ENCODE measurements around the gene CNEP1R1. TPM values are rescaled to one million over a fixed set of nuclear protein-coding genes. Genes with fewer than 3 reads are reported as not detected.
A peak's percentile ranks its signal among the peaks of the same experiment; 100 is the strongest.

Gene CNEP1R1
- polyA plus RNA-seq, 2 of the 4 experiments (the other 2 are of a cell fraction), result 20.7 to 32.0 TPM

GRCh38 chr16:49995720-49996119 lies 29.3 kb upstream of the CNEP1R1 start:
- POLR2A ChIA-PET, result no interaction called here
- Histone ChIP-seq H3K4me3 (no peak overlapping the region), H3K9me3 (no peaks in the 10 kb centered on the region), H3K4me1 (no peaks in the 10 kb centered on the region), H3K27ac (no peak overlapping the region), H3K4me2 (no peak overlapping the region)
- ATAC-seq (peak in 1 of 2 experiments; percentile 51; a peak in 2 of 6 replicates), DNase-seq (ENCODE audit: low read depth in 1 of 2, low spot score in 1 of 2) (no peak), FAIRE-seq (no peak)
- 0% methylated on average over 1 of the region's 1 CpG for WGBS (ENCODE audit: missing lambda C conversion rate)
- TF ChIP-seq, protein P1, sequence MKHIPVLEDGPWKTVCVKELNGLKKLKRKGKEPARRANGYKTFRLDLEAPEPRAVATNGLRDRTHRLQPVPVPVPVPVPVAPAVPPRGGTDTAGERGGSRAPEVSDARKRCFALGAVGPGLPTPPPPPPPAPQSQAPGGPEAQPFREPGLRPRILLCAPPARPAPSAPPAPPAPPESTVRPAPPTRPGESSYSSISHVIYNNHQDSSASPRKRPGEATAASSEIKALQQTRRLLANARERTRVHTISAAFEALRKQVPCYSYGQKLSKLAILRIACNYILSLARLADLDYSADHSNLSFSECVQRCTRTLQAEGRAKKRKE (CRISPR knock-in tag; IDR thresholded peaks at IDR 0.05; ENCODE audit: low read depth), result no peak
- no peak for TF ChIP-seq CTCF (IDR thresholded peaks at IDR 0.05)
- TF ChIP-seq ZC3H11A (IDR thresholded peaks at IDR 0.05), result no peak
- no peak for TF ChIP-seq JUN (IDR thresholded peaks at IDR 0.05)
- TF ChIP-seq FOXS1 (CRISPR knock-in tag; IDR thresholded peaks at IDR 0.05), result no peak
- no peak for TF ChIP-seq HES2 (IDR thresholded peaks at IDR 0.05)
- no peak for TF ChIP-seq POLR2AphosphoS2 (conservative IDR thresholded peaks at IDR 0.05; ENCODE audit: low read length)
- no peak for TF ChIP-seq HOXB13 (CRISPR knock-in tag; IDR thresholded peaks at IDR 0.05; ENCODE audit: low read depth)
- no peak for TF ChIP-seq BHLHE40 (IDR thresholded peaks at IDR 0.05; ENCODE audit: low read depth, low read length)
- no peak for TF ChIP-seq CHD4 (IDR thresholded peaks at IDR 0.05; ENCODE audit: borderline replicate concordance)
- TF ChIP-seq HDAC2 (IDR thresholded peaks at IDR 0.05), result no peak
- TF ChIP-seq SMC3 (IDR thresholded peaks at IDR 0.05), result no peak
- TF ChIP-seq NPAS2 (CRISPR knock-in tag; IDR thresholded peaks at IDR 0.05; ENCODE audit: borderline replicate concordance), result no peak
- no peak for TF ChIP-seq KDM1A (IDR thresholded peaks at IDR 0.05; ENCODE audit: low read depth)
- no peak for TF ChIP-seq TFCP2L1 (CRISPR knock-in tag; IDR thresholded peaks at IDR 0.05)
- no peak for TF ChIP-seq ESRRA (IDR thresholded peaks at IDR 0.05; ENCODE audit: borderline replicate concordance, low read length)
- no peak for TF ChIP-seq HOXB5 (CRISPR knock-in tag; IDR thresholded peaks at IDR 0.05)
- TF ChIP-seq, protein P2, sequence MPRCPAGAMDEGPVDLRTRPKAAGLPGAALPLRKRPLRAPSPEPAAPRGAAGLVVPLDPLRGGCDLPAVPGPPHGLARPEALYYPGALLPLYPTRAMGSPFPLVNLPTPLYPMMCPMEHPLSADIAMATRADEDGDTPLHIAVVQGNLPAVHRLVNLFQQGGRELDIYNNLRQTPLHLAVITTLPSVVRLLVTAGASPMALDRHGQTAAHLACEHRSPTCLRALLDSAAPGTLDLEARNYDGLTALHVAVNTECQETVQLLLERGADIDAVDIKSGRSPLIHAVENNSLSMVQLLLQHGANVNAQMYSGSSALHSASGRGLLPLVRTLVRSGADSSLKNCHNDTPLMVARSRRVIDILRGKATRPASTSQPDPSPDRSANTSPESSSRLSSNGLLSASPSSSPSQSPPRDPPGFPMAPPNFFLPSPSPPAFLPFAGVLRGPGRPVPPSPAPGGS (IDR thresholded peaks at IDR 0.05), result no peak
- no peak for TF ChIP-seq MAFK (IDR thresholded peaks at IDR 0.05; ENCODE audit: partially characterized antibody)
- CTCF ChIA-PET, result no interaction called here

DNA sequence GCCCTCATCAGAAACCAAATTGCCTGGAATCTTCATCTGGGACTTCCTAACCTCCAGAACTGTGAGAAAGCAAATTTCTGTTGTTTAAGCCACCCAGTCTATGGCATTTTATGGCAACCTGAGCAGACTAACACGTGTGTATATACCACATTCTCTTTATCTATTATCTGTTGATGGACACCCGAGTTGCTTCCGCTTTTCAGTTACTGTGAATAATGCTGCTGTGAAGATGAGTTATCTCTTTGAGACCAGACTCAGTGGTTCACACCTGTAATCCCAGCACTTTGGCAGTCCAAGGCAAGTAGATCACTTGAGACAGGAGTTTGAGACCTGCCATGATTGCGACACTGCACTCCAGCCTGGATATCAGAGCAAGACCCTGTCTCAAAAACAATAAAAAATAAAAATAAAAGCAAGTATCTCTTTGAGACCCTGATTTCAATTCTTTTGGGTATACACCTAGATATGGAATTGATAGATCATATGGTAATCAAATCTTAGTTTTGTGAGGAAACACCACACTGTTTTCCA lies 27.2 kb upstream of the CNEP1R1 start:
- no peak for ATAC-seq
- TF ChIP-seq POLR2AphosphoS2 (conservative IDR thresholded peaks at IDR 0.05; ENCODE audit: low read length), result no peak
- no peak for TF ChIP-seq JUNB (IDR thresholded peaks at IDR 0.05)
- TF ChIP-seq HES2 (IDR thresholded peaks at IDR 0.05), result no peak
- TF ChIP-seq JUN (IDR thresholded peaks at IDR 0.05), result no peak
- POLR2A ChIA-PET, result no interaction called here
- Histone ChIP-seq H3K9me3 (peaks cover 4% of the 10 kb centered on the region; the same call in 1 of the 3 replicates), H3K4me2 (no peak overlapping the region), H3K27ac (no peak overlapping the region), H3K4me3 (no peak overlapping the region), H3K4me1 (no peaks in the 10 kb centered on the region)
- WGBS (ENCODE audit: missing lambda C conversion rate), result 41% methylated on average over 4 of the region's 4 CpGs
- CTCF ChIA-PET, result no interaction called here
- no peak for DNase-seq (ENCODE audit: low read depth in 1 of 2, low spot score in 1 of 2)
- no peak for FAIRE-seq

- Histone ChIP-seq H3K9me3 (peaks cover 4% of the 10 kb centered on the region; the same call in 1 of the 3 replicates), H3K27ac (no peak overlapping the region), H3K4me2 (no peak overlapping the region), H3K4me3 (no peak overlapping the region), H3K4me1 (no peaks in the 10 kb centered on the region)
- POLR2A ChIA-PET, result no interaction called here
- DNase-seq (ENCODE audit: low read depth in 1 of 2, low spot score in 1 of 2) (no peak), FAIRE-seq (no peak), ATAC-seq (no peak)
- 69% methylated on average over 5 of the region's 5 CpGs for WGBS (ENCODE audit: missing lambda C conversion rate)
- CTCF ChIA-PET, result interaction anchor here (0.8 to 1.4 kb wide), 2 partner anchors 26 to 454 kb away, joined by 3 to 5 read pairs; partner anchors contain the start of gene CNEP1R1
- TF ChIP-seq NFE2L2 (conservative IDR thresholded peaks at IDR 0.05; ENCODE audit: low read length), result no peak
- TF ChIP-seq, protein P2 (IDR thresholded peaks at IDR 0.05), result no peak
- no peak for TF ChIP-seq PBX3 (IDR thresholded peaks at IDR 0.05)
- TF ChIP-seq RNF2 (IDR thresholded peaks at IDR 0.05; ENCODE audit: borderline replicate concordance, low read depth), result no peak
- no peak for TF ChIP-seq CHD4 (IDR thresholded peaks at IDR 0.05; ENCODE audit: borderline replicate concordance)
- TF ChIP-seq KDM5A (IDR thresholded peaks at IDR 0.05), result no peak
These were observed 26.0 kb upstream of the CNEP1R1 start for GRCh38 chr16:49998991-49999390.
